Fibroblast of lung (primary cell): Measurements from ENCODE around the gene HASPIN.

ENCODE experiments used
- CTCF ChIP-seq, 2 donors: IDR thresholded peaks in 1 of 2; conservative IDR thresholded peaks in 1 of 2; 1 replicate in 1 of 2; 2 replicates in 1 of 2; pipeline ENCODE4 v1.5.1; 2011 to 2012; ENCODE audit warnings: low read length in 2 of 2, control low read depth in 1 of 2, inconsistent platforms in 1 of 2, low read depth in 1 of 2, mild to moderate bottlenecking in 1 of 2
- EZH2 ChIP-seq: IDR thresholded peaks from 2 replicates; pipeline ENCODE4 v1.5.1; 2012; ENCODE audit warnings: low read length, control low read depth, mild to moderate bottlenecking; ENCODE audit errors: missing control alignments

GRCh38 chr17:3723188-3723555 lies 531 bp upstream of the HASPIN start:
- TF ChIP-seq CTCF (conservative IDR thresholded peaks at IDR 0.05 in 1 of 2, IDR thresholded peaks at IDR 0.05 in 1 of 2; ENCODE audit: low read depth in 1 of 2, low read length in 2 of 2) (no peak), EZH2 (no peak)
